GM19239 (cell line): ENCODE results near the gene PRUNE1.
A peak's percentile ranks its signal among the peaks of the same experiment; 100 is the strongest.

ENCODE experiments used
- DNase-seq: peaks from one replicate; pipeline ENCODE4 v3.0.0; 2011; ENCODE audit warnings: low spot score; ENCODE audit not compliant: insufficient read length
- FAIRE-seq: peaks from 2 replicates; lab custom pipeline; 2011; peaks lifted over from hg19 to GRCh38; lab: Jason Lieb, UNC

PRUNE1 gene

GRCh38 chr1:151008244-151009205 is at the start of gene PRUNE1:
PRUNE1 (plus strand) TSS chr1:151008449; CDS start chr1:151008633, 184 bp downstream.
- peak; percentile 94 for FAIRE-seq
- DNase-seq, result peak; percentile 90

GRCh38 chr1:150960646-150961045 is 47.6 kb upstream of the PRUNE1 start:
- FAIRE-seq (no peak), DNase-seq (no peak)

- DNase-seq (no peak), FAIRE-seq (no peak)
Measured at GRCh38 chr1:150961756-150962155, 46.5 kb upstream of the PRUNE1 start.

GRCh38 chr1:150963321-150964163 is 44.7 kb upstream of the PRUNE1 start:
- DNase-seq (no peak), FAIRE-seq (no peak)

GRCh38 chr1:150964164-150964489 is 44.1 kb upstream of the PRUNE1 start:
- DNase-seq (no peak), FAIRE-seq (no peak)

- no peak for DNase-seq
- no peak for FAIRE-seq
Measured at GRCh38 chr1:150965605-150966004, 42.6 kb upstream of the PRUNE1 start.

GRCh38 chr1:150966011-150966410 is 42.2 kb upstream of the PRUNE1 start:
- DNase-seq (no peak), FAIRE-seq (no peak)

- FAIRE-seq, result no peak
- no peak for DNase-seq
Measured at GRCh38 chr1:150967936-150968335, 40.3 kb upstream of the PRUNE1 start.

- no peak for FAIRE-seq
- no peak for DNase-seq
Measured at GRCh38 chr1:150968491-150968890, 39.8 kb upstream of the PRUNE1 start.

GRCh38 chr1:150969626-150970025 is 38.6 kb upstream of the PRUNE1 start:
- no peak for FAIRE-seq
- DNase-seq, result no peak

- DNase-seq, result no peak
- no peak for FAIRE-seq
Measured at GRCh38 chr1:150970808-150971582, 37.3 kb upstream of the PRUNE1 start.

- no peak for DNase-seq
- FAIRE-seq, result no peak
Measured at GRCh38 chr1:150971583-150972416, 36.4 kb upstream of the PRUNE1 start.

GRCh38 chr1:150972417-150972940 is 35.8 kb upstream of the PRUNE1 start:
- no peak for FAIRE-seq
- DNase-seq, result no peak

- no peak for DNase-seq
- no peak for FAIRE-seq
Measured at GRCh38 chr1:150973258-150973835, 34.9 kb upstream of the PRUNE1 start.

- DNase-seq (peak; percentile 54), FAIRE-seq (no peak)
Measured at GRCh38 chr1:150973836-150974579, 34.2 kb upstream of the PRUNE1 start.

GRCh38 chr1:150974580-150975478 is 33.4 kb upstream of the PRUNE1 start, which contains the start of gene CERS2:
CERS2 (minus strand) TSS chr1:150974835; CDS start chr1:150969090, 5,745 bp downstream.
- peak; percentile 88 for DNase-seq
- FAIRE-seq, result no peak

GRCh38 chr1:150976401-150976821 is 31.8 kb upstream of the PRUNE1 start:
- FAIRE-seq, result no peak
- no peak for DNase-seq
